ENCODE results near the gene EPHB3.

EPHB3 gene

GRCh38 chr3:184566441-184567414 lies 5.1 kb downstream of the EPHB3 start:
- TF ChIP-seq EZH2 (IDR thresholded peaks at IDR 0.05; ENCODE audit: borderline replicate concordance, low read length) (no peak), CTCF (IDR thresholded peaks at IDR 0.05; ENCODE audit: low read length) (no peak)
- H3F3A ChIP-seq (ENCODE audit: insufficient read depth, low read length) = no peaks in the 10 kb centered on the region
- H3K9me3 ChIP-seq (ENCODE audit: low read length) = no peaks in the 10 kb centered on the region
- no peak overlapping the region for H3K4me3 ChIP-seq (ENCODE audit: low read depth, low read length, poor library complexity, severe bottlenecking)
- no peaks in the 10 kb centered on the region for H3K36me3 ChIP-seq (ENCODE audit: insufficient read depth, low read length)
- no peaks in the 10 kb centered on the region for H4K20me1 ChIP-seq (ENCODE audit: insufficient read depth, low read length)
- no peak overlapping the region for H3K9ac ChIP-seq (ENCODE audit: low read length)
- H3K79me2 ChIP-seq (ENCODE audit: insufficient read depth, low read length) = no peaks in the 10 kb centered on the region
- H3K27ac ChIP-seq (ENCODE audit: low read depth, low read length, poor library complexity, severe bottlenecking) = no peak overlapping the region
- 0 out of 2 replicates have a peak, but pooled peaks cover 5% of the 10 kb centered on the region for H3K27me3 ChIP-seq (ENCODE audit: insufficient read depth, low read length)
- no peaks in the 10 kb centered on the region for H3K4me1 ChIP-seq (ENCODE audit: insufficient read depth, low read length, severe bottlenecking)
- no peak overlapping the region for H2AFZ ChIP-seq (ENCODE audit: low read length)
- H3K4me2 ChIP-seq (ENCODE audit: low read length) = no peak overlapping the region
- no peaks in the 10 kb centered on the region for H3K9me2 ChIP-seq (ENCODE audit: low read depth, low read length)

- H3K9me3 ChIP-seq (ENCODE audit: low read length) = no peaks in the 10 kb centered on the region
- no peaks in the 10 kb centered on the region for H3K79me2 ChIP-seq (ENCODE audit: insufficient read depth, low read length)
These were observed 6.5 kb downstream of the EPHB3 start for GRCh38 chr3:184567946-184568559.

GRCh38 chr3:184568560-184568923 lies 7.0 kb downstream of the EPHB3 start:
- Histone ChIP-seq H3K79me2 (ENCODE audit: insufficient read depth, low read length) (no peaks in the 10 kb centered on the region), H3K4me2 (ENCODE audit: low read length) (no peak overlapping the region), H3K36me3 (ENCODE audit: insufficient read depth, low read length) (no peaks in the 10 kb centered on the region), H3F3A (ENCODE audit: insufficient read depth, low read length) (no peaks in the 10 kb centered on the region), H3K9me3 (ENCODE audit: low read length) (no peaks in the 10 kb centered on the region), H2AFZ (ENCODE audit: low read length) (no peak overlapping the region), H4K20me1 (ENCODE audit: insufficient read depth, low read length) (no peaks in the 10 kb centered on the region), H3K4me3 (ENCODE audit: low read depth, low read length, poor library complexity, severe bottlenecking) (no peak overlapping the region), H3K9ac (ENCODE audit: low read length) (no peak overlapping the region), H3K9me2 (ENCODE audit: low read depth, low read length) (no peaks in the 10 kb centered on the region), H3K27me3 (ENCODE audit: insufficient read depth, low read length) (0 out of 2 replicates have a peak, but pooled peaks cover 5% of the 10 kb centered on the region), H3K27ac (ENCODE audit: low read depth, low read length, poor library complexity, severe bottlenecking) (no peak overlapping the region), H3K4me1 (ENCODE audit: insufficient read depth, low read length, severe bottlenecking) (no peaks in the 10 kb centered on the region)
- no peak for TF ChIP-seq CTCF (IDR thresholded peaks at IDR 0.05; ENCODE audit: low read length)
- no peak for TF ChIP-seq EZH2 (IDR thresholded peaks at IDR 0.05; ENCODE audit: borderline replicate concordance, low read length)

More at GRCh38 chr3:184567946-184568559, 6.5 kb downstream of the EPHB3 start:
- Histone ChIP-seq H3K36me3 (ENCODE audit: insufficient read depth, low read length) (no peaks in the 10 kb centered on the region), H3K4me1 (ENCODE audit: insufficient read depth, low read length, severe bottlenecking) (no peaks in the 10 kb centered on the region), H3K9me2 (ENCODE audit: low read depth, low read length) (no peaks in the 10 kb centered on the region), H2AFZ (ENCODE audit: low read length) (no peak overlapping the region), H3K27me3 (ENCODE audit: insufficient read depth, low read length) (0 out of 2 replicates have a peak, but pooled peaks cover 5% of the 10 kb centered on the region), H3K4me2 (ENCODE audit: low read length) (no peak overlapping the region), H3F3A (ENCODE audit: insufficient read depth, low read length) (no peaks in the 10 kb centered on the region), H3K9ac (ENCODE audit: low read length) (no peak overlapping the region), H3K4me3 (ENCODE audit: low read depth, low read length, poor library complexity, severe bottlenecking) (no peak overlapping the region), H3K27ac (ENCODE audit: low read depth, low read length, poor library complexity, severe bottlenecking) (no peak overlapping the region), H4K20me1 (ENCODE audit: insufficient read depth, low read length) (no peaks in the 10 kb centered on the region)
- no peak for TF ChIP-seq CTCF (IDR thresholded peaks at IDR 0.05; ENCODE audit: low read length)
- TF ChIP-seq EZH2 (IDR thresholded peaks at IDR 0.05; ENCODE audit: borderline replicate concordance, low read length) = no peak

Data from OCI-LY1 (cell line).